ENCODE measurements around the gene TUBG1.

The TUBG1 gene

GRCh38 chr17:42609182-42609813 lies at the start of gene TUBG1, which contains the start of gene RETREG3:
TSS of gene TUBG1 (plus strand) at chr17:42609683. CDS start at chr17:42609738, 55 bp downstream.
TSS of gene RETREG3 (minus strand) at chr17:42609374. CDS start at chr17:42609324, 50 bp downstream.
- DNase-seq: peak; percentile 99

- no peak for DNase-seq
These were observed 49.2 kb upstream of the TUBG1 start for GRCh38 chr17:42560246-42560645.

- DNase-seq: peak; percentile 85
These were observed 47.5 kb upstream of the TUBG1 start, which contains the start of gene COASY for GRCh38 chr17:42561897-42562387. TSS of gene COASY (plus strand) at chr17:42562148. CDS start at chr17:42562623, 475 bp downstream.

GRCh38 chr17:42562388-42563142 lies 46.9 kb upstream of the TUBG1 start:
- no peak for DNase-seq

DNA sequence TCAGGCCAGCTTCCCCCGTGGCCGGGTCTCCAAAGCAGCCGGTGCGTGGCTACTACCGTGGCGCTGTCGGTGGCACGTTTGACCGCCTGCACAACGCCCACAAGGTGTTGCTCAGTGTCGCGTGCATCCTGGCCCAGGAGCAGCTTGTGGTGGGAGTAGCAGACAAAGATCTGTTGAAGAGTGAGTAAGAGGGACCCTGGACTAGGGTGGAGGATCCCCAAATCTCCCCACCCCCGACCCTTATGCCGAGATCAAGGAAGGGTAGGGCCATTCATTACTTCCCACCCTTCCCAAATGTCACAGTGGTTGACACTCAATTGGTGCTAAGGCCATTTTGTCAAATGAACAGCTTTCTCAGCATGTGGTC lies 46.4 kb upstream of the TUBG1 start:
- DNase-seq: no peak

DNA sequence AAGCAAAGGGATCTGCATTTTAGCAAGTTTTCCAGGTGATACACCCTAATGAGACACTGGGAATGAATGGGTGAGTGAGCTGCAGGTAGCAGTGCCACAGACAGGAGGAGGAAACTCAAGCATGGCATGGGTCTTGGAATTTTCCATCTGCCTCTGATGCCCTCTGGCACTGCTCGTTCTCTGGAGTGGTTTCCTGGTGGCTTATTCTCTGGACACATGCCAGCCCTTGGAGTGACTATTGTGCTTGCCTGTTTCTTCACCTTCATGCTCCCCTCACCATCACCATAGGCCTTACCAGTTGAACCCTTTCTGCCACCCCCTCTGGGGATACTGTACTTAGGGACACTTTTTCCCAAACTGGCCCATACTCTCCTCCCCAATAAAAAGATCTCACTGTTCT lies 45.9 kb upstream of the TUBG1 start:
- DNase-seq: no peak

- DNase-seq: no peak
These were observed 45.5 kb upstream of the TUBG1 start for GRCh38 chr17:42563950-42564349.

- no peak for DNase-seq
These were observed 44.5 kb upstream of the TUBG1 start for GRCh38 chr17:42564815-42565522.

DNA sequence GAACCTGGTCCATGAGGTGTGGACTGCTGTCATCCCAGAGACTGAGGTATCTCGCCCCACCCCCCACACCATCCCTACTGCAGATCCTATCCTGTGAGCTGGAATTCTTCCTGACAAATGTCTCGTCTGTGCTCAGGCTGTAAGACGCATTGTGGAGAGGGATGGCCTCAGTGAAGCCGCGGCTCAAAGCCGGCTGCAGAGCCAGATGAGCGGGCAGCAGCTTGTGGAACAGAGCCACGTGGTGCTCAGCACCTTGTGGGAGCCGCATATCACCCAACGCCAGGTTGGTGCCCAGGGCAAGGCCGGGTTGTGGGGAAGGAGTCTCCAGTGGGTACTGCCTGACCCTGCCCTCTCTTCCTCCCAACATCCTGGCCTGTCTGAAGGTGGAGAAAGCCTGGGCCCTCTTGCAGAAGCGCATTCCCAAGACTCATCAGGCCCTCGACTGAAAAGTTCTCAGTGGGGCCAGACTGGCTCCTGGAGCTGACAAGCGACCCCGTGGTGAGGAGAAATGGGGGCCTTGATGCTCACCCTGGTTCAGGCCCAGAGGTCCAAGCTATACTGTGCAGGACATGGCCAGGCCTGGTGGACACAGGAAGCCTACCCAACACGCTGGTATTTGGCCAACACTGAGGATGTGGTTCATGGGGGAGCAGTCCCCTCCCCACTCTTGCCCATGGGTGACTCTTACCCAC lies 43.8 kb upstream of the TUBG1 start:
- DNase-seq: no peak

DNA sequence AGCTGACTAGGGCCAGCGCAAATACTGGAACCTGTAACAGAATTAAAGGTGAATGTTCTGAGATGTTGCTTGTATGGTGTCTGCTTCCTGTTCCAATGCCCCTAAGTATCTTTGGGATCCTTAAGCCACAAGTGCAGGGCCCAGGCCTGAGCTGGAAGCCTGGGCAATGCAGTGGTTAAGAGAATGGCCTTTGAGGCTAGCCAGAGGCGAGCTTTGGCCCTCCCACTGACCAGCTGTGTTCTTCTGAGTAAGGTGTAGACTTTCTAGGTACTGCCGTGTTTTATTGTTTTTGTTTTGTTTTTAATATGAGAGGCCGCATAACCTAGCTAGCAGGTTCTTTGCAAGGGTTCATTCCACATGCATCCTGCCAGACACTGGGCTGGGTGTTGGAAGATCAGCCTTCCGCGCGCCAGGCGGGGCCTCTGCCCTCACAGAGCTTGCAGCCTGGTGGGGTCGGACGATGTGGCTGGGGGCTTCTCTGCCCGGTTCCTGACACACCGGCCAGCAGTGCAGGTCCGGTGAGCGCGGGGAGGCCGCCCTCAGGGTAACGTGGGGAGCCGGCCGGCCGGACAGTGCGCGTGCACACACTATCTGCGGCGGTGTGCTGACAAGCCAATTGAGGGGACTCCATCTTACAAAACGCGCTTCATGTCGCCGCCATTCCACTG lies 43.1 kb upstream of the TUBG1 start:
- DNase-seq: no peak

DNA sequence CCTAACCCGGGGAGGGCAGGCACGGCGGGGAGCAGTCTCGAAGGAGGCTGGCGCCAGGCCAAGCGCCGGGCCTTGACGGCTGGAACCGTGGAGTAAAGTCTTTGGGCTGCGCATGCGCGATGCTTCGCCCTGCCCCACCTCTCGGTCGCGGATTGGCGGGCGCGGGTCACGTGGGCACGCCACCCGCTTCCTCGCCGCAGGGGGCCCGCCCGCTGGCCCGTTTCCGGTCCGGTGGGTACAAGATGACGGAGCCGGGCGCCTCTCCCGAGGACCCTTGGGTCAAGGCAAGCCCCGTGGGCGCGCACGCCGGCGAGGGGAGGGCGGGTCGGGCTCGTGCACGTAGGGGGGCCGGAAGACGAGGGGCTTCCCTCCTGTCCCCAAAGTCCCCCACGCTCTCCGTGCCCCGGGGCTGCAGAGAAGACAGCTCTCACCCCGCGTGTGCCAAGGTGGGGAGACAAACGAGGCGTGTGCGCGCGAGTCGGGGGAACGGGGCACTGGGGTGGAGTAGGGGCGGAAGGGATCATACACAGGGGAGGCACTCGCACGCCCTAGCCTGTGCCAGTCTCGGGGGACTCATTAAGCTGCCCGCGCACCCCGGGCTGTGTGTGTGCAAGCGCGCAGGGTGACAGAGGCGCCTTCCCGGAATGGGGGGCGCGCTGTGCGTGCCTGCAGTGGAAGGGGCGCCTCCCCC lies 42.5 kb upstream of the TUBG1 start, which contains the start of gene MLX:
MLX (plus strand) TSS at position 218 of the 691 bp plus-strand sequence; CDS start at position 243, 25 bp downstream.
- peak; percentile 85 for DNase-seq

DNA sequence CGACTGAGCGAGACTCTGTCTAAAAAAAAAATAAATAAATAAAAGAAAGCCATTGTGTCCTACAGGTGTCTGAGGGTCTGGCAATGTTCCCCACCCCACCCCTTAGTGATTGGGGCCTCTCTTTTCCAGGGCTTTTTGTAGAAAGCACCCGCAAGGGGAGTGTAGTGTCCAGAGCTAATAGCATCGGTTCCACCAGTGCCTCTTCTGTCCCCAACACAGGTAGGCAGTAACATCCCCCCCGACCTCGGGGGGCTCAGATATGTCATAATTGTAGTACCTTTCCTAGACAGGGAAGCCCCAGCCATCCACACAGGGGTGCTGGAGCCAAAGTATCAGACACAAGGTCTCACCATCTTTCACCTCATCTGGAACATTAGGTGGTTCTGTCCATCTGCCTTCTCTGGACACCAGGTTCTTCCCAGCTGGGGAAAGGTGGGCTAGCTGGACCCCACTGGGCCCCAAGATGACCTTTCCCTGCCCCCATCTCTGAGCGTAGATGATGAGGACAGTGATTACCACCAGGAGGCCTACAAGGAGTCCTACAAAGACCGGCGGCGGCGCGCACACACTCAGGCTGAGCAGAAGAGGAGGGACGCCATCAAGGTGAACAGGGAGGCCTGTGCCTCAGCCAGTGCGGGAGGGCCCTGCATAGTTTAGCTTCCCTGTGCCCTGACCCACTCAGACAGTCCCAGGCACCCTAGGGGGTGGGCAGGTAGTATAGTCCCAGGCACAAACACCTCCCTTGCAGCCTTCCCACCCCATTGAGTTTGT lies 41.0 kb upstream of the TUBG1 start:
- DNase-seq: no peak

- DNase-seq: no peak
These were observed 37.9 kb upstream of the TUBG1 start for GRCh38 chr17:42571435-42572225.

DNA sequence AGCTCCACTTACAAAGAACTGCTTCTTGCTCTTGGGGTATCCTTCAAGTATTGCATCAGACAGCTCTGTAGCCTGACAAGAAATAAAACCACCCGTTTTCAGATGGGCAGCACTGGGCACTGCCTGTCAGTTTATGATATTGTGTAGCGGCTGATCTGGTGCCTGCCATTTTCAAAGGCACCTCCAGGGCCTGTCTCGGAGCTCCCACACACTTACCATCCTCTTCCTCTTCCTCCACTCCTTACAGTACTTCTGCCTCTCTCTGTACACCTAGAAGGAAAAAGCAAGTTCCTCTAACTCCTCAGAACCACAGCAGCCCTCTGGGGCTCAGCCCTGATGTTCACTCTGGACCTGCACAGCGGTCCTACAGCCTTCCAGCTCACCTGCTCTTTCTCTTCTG lies 36.4 kb upstream of the TUBG1 start:
- no peak for DNase-seq

DNA sequence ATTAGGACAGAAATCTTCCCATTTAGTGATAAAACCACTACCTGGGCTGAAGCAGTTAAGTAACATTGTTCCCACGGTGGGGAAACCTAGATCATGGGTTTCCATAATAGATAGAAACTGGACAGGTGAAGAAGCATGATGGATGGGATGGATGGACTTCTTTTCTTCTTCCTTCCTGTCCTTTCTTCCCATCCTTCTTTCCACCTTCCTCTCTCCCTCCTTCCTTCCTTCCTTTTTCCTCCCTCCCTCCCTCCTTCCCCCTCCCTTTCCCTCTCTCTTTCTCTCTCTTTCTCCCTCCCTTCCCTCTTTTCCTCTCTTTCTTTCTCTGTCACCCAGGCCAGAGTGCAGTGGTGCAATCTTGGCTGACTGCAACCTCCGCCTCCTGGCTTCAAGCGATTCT lies 35.0 kb upstream of the TUBG1 start:
- no peak for DNase-seq

GRCh38 chr17:42577140-42577531 lies 32.3 kb upstream of the TUBG1 start:
- no peak for DNase-seq

DNA sequence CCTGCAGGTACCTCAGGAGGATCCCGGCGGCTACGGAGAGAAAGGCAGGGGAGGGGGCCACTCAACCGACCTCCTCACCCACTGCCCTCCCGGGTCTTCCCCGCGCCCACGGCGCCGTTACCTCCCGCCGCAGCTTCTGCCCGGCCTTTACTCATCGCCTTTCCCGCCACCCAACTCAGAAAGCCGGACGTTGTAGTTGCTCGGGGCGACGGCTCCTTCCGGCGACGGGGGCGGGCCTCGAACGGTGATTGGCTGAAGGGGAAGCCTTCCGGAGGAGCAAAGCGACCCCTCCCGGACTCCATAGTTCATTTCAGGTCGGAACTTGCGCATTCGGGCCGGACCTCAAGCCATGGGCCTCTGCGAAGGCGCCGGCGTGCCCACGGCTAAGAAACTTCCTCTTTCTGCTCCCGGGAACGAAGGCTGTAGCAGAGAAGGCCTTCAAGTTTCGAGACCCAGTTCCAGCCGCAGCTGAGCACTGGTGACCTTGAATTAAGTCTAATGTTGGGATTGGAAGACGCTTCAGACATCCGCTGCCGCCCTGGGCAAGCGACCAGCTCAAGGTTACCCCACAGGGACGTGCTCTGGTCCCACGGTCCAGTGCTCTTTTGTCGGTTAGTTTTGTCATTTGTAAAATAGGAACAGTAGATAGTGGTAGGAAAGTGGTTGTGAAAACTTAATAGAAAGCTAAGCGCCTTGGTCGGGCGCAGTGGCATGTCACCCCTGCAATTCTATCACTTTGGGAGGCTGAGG lies 31.8 kb upstream of the TUBG1 start, which contains the start of gene PSMC3IP:
PSMC3IP (minus strand) TSS at position 198 of the 750 bp plus-strand sequence; CDS start at position 155, 43 bp downstream.
- peak; percentile 84 for DNase-seq

- DNase-seq: peak; percentile 54
These were observed 31.1 kb upstream of the TUBG1 start for GRCh38 chr17:42578282-42578869.

Measured in activated CD4-positive, alpha-beta T cell treated with anti-CD3 and anti-CD28 coated beads for 1 hour (primary cell).